Esophagus squamous epithelium (tissue), 4 donors: ENCODE measurements around the gene CACNA2D3.

Source experiments
- CTCF ChIP-seq, 6 experiments: fragments of 450-650 bp in 4 of 6; fragments of 200-600 bp in 2 of 6; sonication (generic) in 2 of 6; IDR thresholded peaks; one replicate each; pipeline ENCODE4 v1.5.1; 2016 to 2019; ENCODE audit warnings: antibody characterized with exemption in 6 of 6, mild to moderate bottlenecking in 4 of 6, moderate library complexity in 4 of 6
- POLR2A ChIP-seq, 4 donors: fragments of 450-650 bp; IDR thresholded peaks; one replicate each; pipeline ENCODE4 v1.6.1; 2017; ENCODE audit warnings: antibody characterized with exemption in 4 of 4, mild to moderate bottlenecking in 4 of 4, moderate library complexity in 3 of 4

GRCh38 chr3:54939557-54940300, 817.4 kb downstream of the CACNA2D3 start:
- TF ChIP-seq CTCF (IDR thresholded peaks at IDR 0.05) (no peak), POLR2A (IDR thresholded peaks at IDR 0.05) (no peak)
